HG03060 (cell line): ENCODE data around the gene VSTM4.

ENCODE experiments used
- ATAC-seq: cut with Tn5 transposase; IDR thresholded peaks from one replicate; pipeline ENCODE4 v1.9.1; 2021; ENCODE audit warnings: low read depth, moderate number of reproducible peaks; ENCODE audit not compliant: unreplicated experiment

VSTM4 gene

GRCh38 chr10:48981310-48981907, 133.9 kb downstream of the VSTM4 start:
- no peak for ATAC-seq

GRCh38 chr10:48978318-48978717, 137.0 kb downstream of the VSTM4 start:
- ATAC-seq = no peak

GRCh38 chr10:48976196-48976595, 139.1 kb downstream of the VSTM4 start:
- no peak for ATAC-seq

- ATAC-seq = no peak
These were observed 140.7 kb downstream of the VSTM4 start for GRCh38 chr10:48974510-48975156.

- ATAC-seq = no peak
These were observed 142.3 kb downstream of the VSTM4 start for GRCh38 chr10:48973065-48973464.

GRCh38 chr10:48970654-48971053, 144.7 kb downstream of the VSTM4 start:
- ATAC-seq = no peak

- ATAC-seq = no peak
These were observed 145.3 kb downstream of the VSTM4 start for GRCh38 chr10:48970046-48970445.

GRCh38 chr10:48968036-48968435, 147.3 kb downstream of the VSTM4 start:
- ATAC-seq = no peak

GRCh38 chr10:48965460-48965859, 149.9 kb downstream of the VSTM4 start:
- no peak for ATAC-seq
